ENCODE measurements around the gene PIM2.

GRCh38 chrX:48905090-48905790 is 13.6 kb downstream of the PIM2 start:
- TF ChIP-seq EZH2phosphoT487 (IDR thresholded peaks at IDR 0.05; ENCODE audit: borderline replicate concordance, low read length) (no peak), CTCF (conservative IDR thresholded peaks at IDR 0.05; ENCODE audit: low read depth, low read length) (no peak), EZH2 (IDR thresholded peaks at IDR 0.05; ENCODE audit: low read length, unreplicated experiment) (no peak)

Measured in PC-3 (cell line).